Cardiac muscle cell (in vitro differentiated cells and primary cell): Measurements from ENCODE around the gene CHGA. TPM values are rescaled to one million over a fixed set of nuclear protein-coding genes. Genes with fewer than 3 reads are reported as not detected.

Experiments
- DNase-seq, 2 donors: peaks; one replicate each; pipeline versions ENCODE4 v3.0.0 to v3.0.0-alpha.2; 2010 to 2017; ENCODE audit warnings: low read depth in 1 of 2, low spot score in 1 of 2
- H3K27ac ChIP-seq: fragments of 200-600 bp; sonication (generic); 2 replicates; pipeline ENCODE4 v1.5.1; 2016
- H3K27me3 ChIP-seq: fragments of 200-600 bp; sonication (generic); 2 replicates; pipeline ENCODE4 v1.6.0; 2016; ENCODE audit warnings: control low read depth
- H3K36me3 ChIP-seq: fragments of 200-600 bp; sonication (generic); 2 replicates; pipeline ENCODE4 v1.5.1; 2016; ENCODE audit warnings: control low read depth
- H3K4me1 ChIP-seq: fragments of 200-600 bp; sonication (generic); 2 replicates; pipeline ENCODE4 v1.8.1; 2017; ENCODE audit warnings: low read depth, mild to moderate bottlenecking, mixed run types
- H3K4me3 ChIP-seq: fragments of 200-600 bp; sonication (generic); 2 replicates; pipeline ENCODE4 v1.5.1; 2016; ENCODE audit warnings: mild to moderate bottlenecking
- H3K9me3 ChIP-seq: fragments of 200-600 bp; sonication (generic); 2 replicates; pipeline ENCODE4 v1.5.1; 2017; ENCODE audit warnings: low read depth, mild to moderate bottlenecking, control low read depth
- polyA plus RNA-seq: library from polyadenylated mRNA; unstranded; fragments of >200 nt; fragmentation: Nextera tagmentation; extraction: Ambion mirVana; gene quantifications from 2 replicates; pipeline ENCODE4 v1.2.1, GENCODE V29; 2016
- total RNA-seq: library from RNA; depleted of rRNA; stranded (reverse); fragments of >200 nt; gene quantifications from 2 replicates; pipeline ENCODE4 v1.2.3, GENCODE V29; 2016
- TF ChIP-seq, protein P1 (sequence below): IDR thresholded peaks from 2 replicates; pipeline ENCODE4 v1.5.1; 2012; ENCODE audit warnings: low read depth, mild to moderate bottlenecking, low read length

Gene CHGA
- total and polyA plus RNA-seq, 2 experiments from 2014 or later, result 0.73 TPM; not detected in 1

DNA sequence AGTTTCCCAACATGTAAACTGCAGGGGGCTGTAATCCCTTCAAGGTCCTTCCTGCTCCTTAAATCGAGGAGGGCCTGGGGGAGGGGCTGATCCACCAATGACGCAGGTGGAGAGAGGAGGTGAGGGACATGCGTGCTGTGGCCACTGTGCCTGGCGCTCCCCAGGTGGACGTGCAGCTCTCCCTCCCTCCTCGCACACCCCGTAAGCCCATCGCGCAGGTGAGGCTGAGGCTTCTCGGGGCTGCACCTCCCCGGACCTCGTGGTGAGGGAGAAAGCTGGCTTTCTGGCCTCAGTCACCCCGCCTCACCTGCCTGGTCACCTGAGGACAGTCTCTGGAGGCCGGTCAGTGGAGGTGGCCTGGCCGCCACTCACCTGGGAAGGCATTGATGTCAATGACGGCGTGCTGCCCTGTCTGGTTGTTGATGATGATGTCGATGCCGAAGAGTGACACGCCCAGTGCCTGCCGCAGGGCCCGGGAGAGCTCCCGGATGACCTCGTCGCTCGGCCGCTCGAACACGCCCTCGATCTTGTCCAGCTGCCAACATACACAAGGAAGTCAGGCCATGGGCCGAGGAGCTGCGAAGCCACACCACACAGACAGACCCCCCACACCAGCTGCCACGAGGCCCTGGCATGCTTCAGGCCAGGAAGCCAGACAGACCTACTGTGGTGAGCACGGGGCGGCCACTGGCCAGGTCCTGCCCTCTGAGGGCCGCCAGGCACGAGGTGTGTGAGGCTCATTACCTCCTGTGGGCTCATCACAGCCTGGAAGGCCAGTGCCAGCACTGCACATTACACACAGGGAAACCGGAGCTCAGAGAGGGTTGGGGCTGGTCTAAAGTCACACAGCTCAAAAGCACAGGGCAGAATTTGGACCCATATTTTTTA lies 23.3 kb downstream of the CHGA start:
- no peak overlapping the region for H3K27ac ChIP-seq
- peak in 1 of 2 donors; percentile 70 for DNase-seq
- H3K9me3 ChIP-seq, result no peaks in the 10 kb centered on the region

DNA sequence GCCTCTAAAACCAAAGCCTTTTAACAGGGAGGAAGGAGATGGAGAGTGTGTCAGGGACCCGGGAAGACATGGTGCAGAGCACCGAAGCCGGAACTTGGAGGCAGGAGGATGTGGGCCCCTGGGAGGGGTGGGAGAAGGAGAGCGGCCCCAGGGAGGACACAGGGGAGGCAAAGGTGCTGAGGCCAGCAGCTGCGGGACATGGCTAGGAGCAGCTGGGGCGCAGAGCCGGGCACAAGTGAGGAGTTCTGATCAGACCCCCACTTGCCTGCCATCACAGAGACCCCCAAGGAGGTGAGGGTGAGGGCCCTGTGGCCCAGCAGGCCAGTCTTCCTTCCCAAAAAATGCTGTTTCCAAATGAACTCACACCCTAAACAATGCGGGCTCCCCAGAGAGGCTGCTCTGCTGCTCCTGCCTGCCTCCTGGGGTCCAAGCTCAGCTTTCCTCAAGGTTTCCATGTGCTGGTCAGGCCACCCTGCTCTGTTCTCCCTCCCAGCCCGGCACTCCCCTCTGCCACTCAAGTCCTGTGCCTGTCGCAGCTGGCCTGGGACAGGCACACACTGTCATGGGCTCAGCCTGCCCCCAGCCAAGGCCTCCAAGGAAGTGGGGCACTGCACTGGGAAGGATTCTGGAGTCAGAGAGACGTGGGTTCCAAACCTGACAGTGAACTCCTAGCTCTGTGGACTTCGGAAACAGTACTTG lies 24.0 kb downstream of the CHGA start:
- Histone ChIP-seq H3K27ac (no peak overlapping the region), H3K36me3 (no peaks in the 10 kb centered on the region), H3K4me3 (no peak overlapping the region), H3K27me3 (no peaks in the 10 kb centered on the region), H3K9me3 (no peaks in the 10 kb centered on the region), H3K4me1 (no peaks in the 10 kb centered on the region)
- TF ChIP-seq, protein P1, sequence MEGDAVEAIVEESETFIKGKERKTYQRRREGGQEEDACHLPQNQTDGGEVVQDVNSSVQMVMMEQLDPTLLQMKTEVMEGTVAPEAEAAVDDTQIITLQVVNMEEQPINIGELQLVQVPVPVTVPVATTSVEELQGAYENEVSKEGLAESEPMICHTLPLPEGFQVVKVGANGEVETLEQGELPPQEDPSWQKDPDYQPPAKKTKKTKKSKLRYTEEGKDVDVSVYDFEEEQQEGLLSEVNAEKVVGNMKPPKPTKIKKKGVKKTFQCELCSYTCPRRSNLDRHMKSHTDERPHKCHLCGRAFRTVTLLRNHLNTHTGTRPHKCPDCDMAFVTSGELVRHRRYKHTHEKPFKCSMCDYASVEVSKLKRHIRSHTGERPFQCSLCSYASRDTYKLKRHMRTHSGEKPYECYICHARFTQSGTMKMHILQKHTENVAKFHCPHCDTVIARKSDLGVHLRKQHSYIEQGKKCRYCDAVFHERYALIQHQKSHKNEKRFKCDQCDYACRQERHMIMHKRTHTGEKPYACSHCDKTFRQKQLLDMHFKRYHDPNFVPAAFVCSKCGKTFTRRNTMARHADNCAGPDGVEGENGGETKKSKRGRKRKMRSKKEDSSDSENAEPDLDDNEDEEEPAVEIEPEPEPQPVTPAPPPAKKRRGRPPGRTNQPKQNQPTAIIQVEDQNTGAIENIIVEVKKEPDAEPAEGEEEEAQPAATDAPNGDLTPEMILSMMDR, result no peak
- no peak for DNase-seq

More for the DNA sequence above, 23.3 kb downstream of the CHGA start:
- Histone ChIP-seq H3K4me3 (no peak overlapping the region), H3K4me1 (no peaks in the 10 kb centered on the region), H3K27me3 (no peaks in the 10 kb centered on the region), H3K36me3 (no peaks in the 10 kb centered on the region)
- TF ChIP-seq, protein P1, result no peak

DNA sequence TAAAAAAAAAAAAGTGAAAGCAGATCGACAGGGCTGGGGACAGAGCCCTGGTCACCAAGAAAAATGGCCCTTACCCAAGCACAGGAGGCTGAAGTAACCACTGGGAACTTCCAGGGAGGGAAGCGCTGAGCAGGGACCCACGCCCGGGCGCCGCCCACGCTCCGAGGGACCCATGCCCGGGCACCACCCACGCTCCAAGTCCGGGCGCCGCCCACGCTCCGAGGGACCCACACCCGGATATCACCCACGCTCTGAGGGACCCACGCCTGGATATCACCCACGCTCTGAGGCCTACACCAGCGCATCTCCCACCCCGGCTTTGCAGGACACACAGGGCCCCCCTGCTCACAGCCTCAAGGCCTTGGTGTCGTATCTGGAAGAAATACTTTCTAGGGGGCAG lies 25.7 kb downstream of the CHGA start:
- Histone ChIP-seq H3K27ac (no peak overlapping the region), H3K27me3 (no peaks in the 10 kb centered on the region), H3K4me3 (no peak overlapping the region), H3K4me1 (no peaks in the 10 kb centered on the region), H3K9me3 (no peaks in the 10 kb centered on the region), H3K36me3 (no peaks in the 10 kb centered on the region)
- TF ChIP-seq, protein P1, result no peak
- DNase-seq, result no peak

DNA sequence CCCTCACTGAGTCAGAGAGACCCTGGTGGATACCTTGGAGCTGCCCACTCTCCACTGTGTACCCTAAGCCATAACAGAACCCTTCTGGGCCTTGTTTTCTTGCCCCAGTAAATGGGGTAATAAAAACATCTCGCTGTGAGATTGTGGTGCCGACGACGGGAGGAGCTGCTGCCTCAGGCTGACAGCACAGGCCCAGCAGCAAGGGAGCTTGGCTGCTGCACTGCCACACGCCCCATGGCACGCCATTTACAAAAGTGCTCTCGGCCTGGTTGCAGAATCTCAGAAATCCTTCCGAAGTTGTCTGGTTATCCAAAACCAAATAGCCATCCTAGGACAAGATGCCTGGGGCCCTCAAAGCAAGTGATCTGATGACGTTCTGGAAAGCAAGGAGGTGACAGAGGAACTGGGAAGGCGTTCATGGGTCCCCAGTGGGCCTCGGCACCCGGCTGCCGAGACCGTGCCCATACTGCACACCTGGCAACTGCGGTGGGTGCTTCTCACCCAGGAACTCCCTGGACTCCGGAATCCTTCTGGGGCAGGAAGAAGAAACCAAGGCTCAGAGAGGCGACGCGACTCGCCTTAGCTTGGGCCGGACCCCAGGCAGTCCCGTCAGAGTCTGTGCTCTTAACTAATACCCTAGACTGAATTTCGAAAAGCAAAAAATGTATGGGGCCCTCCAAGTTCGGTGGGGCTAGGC lies 26.7 kb downstream of the CHGA start:
- Histone ChIP-seq H3K4me1 (no peaks in the 10 kb centered on the region), H3K27me3 (no peaks in the 10 kb centered on the region), H3K9me3 (no peaks in the 10 kb centered on the region), H3K27ac (no peak overlapping the region), H3K36me3 (no peaks in the 10 kb centered on the region), H3K4me3 (no peak overlapping the region)
- DNase-seq, result no peak
- TF ChIP-seq, protein P1, result no peak

DNA sequence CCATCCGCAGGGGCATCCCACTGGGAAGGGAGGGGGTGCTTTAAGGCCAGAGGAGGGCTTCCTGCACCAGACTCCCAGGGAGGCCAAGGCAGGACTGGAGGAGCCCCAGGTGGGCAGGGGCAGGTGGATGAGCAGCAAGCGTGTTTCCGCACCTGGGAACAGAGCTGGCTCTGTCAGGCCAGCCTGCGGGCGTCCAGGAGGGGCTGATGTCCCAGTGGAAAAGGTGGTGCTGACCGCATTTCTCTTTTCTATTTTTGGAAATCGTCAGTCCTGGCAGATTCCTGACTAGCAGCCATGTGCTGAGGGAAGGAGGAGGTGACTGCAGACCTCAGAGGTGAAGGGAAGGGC lies 27.2 kb downstream of the CHGA start:
- Histone ChIP-seq H3K4me3 (no peak overlapping the region), H3K9me3 (no peaks in the 10 kb centered on the region), H3K4me1 (no peaks in the 10 kb centered on the region), H3K27ac (no peak overlapping the region), H3K36me3 (no peaks in the 10 kb centered on the region), H3K27me3 (no peaks in the 10 kb centered on the region)
- TF ChIP-seq, protein P1, result no peak
- peak in 1 of 2 donors; percentile 29 for DNase-seq
